Right forelimb (tissue), 1 donor: ENCODE data around the gene KCNJ12.
"Not testable (repeated sequence)": the region's sequence is repeated elsewhere in the genome, so short reads cannot be mapped to it uniquely, and the experiment has no call there.

ENCODE experiments used
- DNase-seq: peaks from one replicate; pipeline ENCODE4 v3.0.0-alpha.2; 2018

The KCNJ12 gene

GRCh38 chr17:21455761-21456160 lies 79.6 kb downstream of the KCNJ12 start:
- DNase-seq: no peak

GRCh38 chr17:21456449-21456848 lies 80.3 kb downstream of the KCNJ12 start:
- DNase-seq: not testable (repeated sequence)

GRCh38 chr17:21457051-21458026 lies 81.2 kb downstream of the KCNJ12 start:
- peak; percentile 91 for DNase-seq

GRCh38 chr17:21458054-21458453 lies 81.9 kb downstream of the KCNJ12 start:
- DNase-seq: no peak

- DNase-seq: no peak
Measured at GRCh38 chr17:21459536-21459935, 83.4 kb downstream of the KCNJ12 start.

GRCh38 chr17:21460358-21460757 lies 84.2 kb downstream of the KCNJ12 start:
- no peak for DNase-seq

GRCh38 chr17:21462237-21462636 lies 86.1 kb downstream of the KCNJ12 start:
- DNase-seq: no peak

GRCh38 chr17:21463204-21463661 lies 87.1 kb downstream of the KCNJ12 start:
- no peak for DNase-seq

- no peak for DNase-seq
Measured at GRCh38 chr17:21463779-21464407, 87.7 kb downstream of the KCNJ12 start.

- no peak for DNase-seq
Measured at GRCh38 chr17:21464611-21465021, 88.5 kb downstream of the KCNJ12 start.

GRCh38 chr17:21466550-21466949 lies 90.4 kb downstream of the KCNJ12 start:
- no peak for DNase-seq

- DNase-seq: no peak
Measured at GRCh38 chr17:21467196-21467595, 91.0 kb downstream of the KCNJ12 start.

- no peak for DNase-seq
Measured at GRCh38 chr17:21467739-21468490, 91.8 kb downstream of the KCNJ12 start.
